Small intestine (tissue), 7 donors: Measurements from ENCODE around the gene LIN37. TPM values are rescaled to one million over a fixed set of nuclear protein-coding genes. Genes with fewer than 3 reads are reported as not detected.
A peak's percentile ranks its signal among the peaks of the same experiment; 100 is the strongest.

Experiments
- DNase-seq, 2 donors: peaks; one replicate each; pipeline versions ENCODE4 v3.0.0 to v3.0.0-alpha.2; 2013
- FAIRE-seq: peaks from 2 replicates; lab custom pipeline; 2012; peaks lifted over from hg19 to GRCh38; lab: Jason Lieb, UNC
- H3K27ac ChIP-seq, 3 donors: one replicate each; pipeline ENCODE4 v1.5.1; 2013; ENCODE audit warnings: low read length in 2 of 3, mild to moderate bottlenecking in 2 of 3, control low read depth in 1 of 3, inconsistent platforms in 1 of 3, low read depth in 1 of 3, moderate library complexity in 1 of 3
- H3K27me3 ChIP-seq, 3 donors: one replicate each; pipeline ENCODE4 v1.6.1; 2013; ENCODE audit warnings: low read length in 3 of 3, inconsistent platforms in 1 of 3; ENCODE audit not compliant: control insufficient read depth in 3 of 3, insufficient read depth in 3 of 3
- H3K36me3 ChIP-seq, 3 donors: one replicate each; pipeline ENCODE4 v1.6.1; 2013; ENCODE audit warnings: low read length in 3 of 3, inconsistent platforms in 1 of 3, low read depth in 1 of 3, mild to moderate bottlenecking in 1 of 3, moderate library complexity in 1 of 3; ENCODE audit not compliant: control insufficient read depth in 3 of 3, insufficient read depth in 2 of 3
- H3K4me1 ChIP-seq, 3 donors: one replicate each; pipeline ENCODE4 v1.6.1; 2013; ENCODE audit warnings: low read length in 2 of 3, inconsistent platforms in 1 of 3, low read depth in 1 of 3, mild to moderate bottlenecking in 1 of 3, moderate library complexity in 1 of 3; ENCODE audit not compliant: control insufficient read depth in 3 of 3, insufficient read depth in 2 of 3
- H3K4me3 ChIP-seq, 3 donors: one replicate each; pipeline ENCODE4 v1.5.1; 2013; ENCODE audit warnings: low read length in 3 of 3, control low read depth in 1 of 3, inconsistent platforms in 1 of 3, low read depth in 1 of 3, mild to moderate bottlenecking in 1 of 3, moderate library complexity in 1 of 3
- H3K9me3 ChIP-seq, 2 donors: one replicate each; pipeline ENCODE4 v1.6.1; 2013; ENCODE audit warnings: low read depth in 1 of 2, low read length in 1 of 2; ENCODE audit not compliant: control insufficient read depth in 2 of 2, insufficient read depth in 1 of 2
- WGBS, 3 donors: extraction: QIAGEN DNeasy Blood & Tissue Kit; methylation state at CpG; one replicate each; pipeline ENCODE4 v1.1.7; 2013; 5-methylcytosine and 5-hydroxymethylcytosine counted together
- polyA plus RNA-seq, 4 donors: library from polyadenylated mRNA; stranded (reverse) in 3 of 4; unstranded in 1 of 4; fragments of 200-250 nt in 3 of 4; fragments of 120-200 nt in 1 of 4; gene quantifications; one replicate each; pipeline versions ENCODE4 v1.2.1 to v1.2.3, GENCODE V29; 2013
- donor health status: healthy with polysubstance abuse.
- donor health status: control.
- donor health status: control.
- donor health status: Bipolar disorder and iron deficiency.
- donor health status: healthy.

Gene LIN37
- polyA plus RNA-seq, 4 donors, result 9.6 to 58.6 (median 26.7) TPM

GRCh38 chr19:35712567-35713505 is 35.5 kb upstream of the LIN37 start:
- Histone ChIP-seq H3K36me3 (no peaks in the 10 kb centered on the region), H3K4me3 (no peak overlapping the region), H3K9me3 (no peaks in the 10 kb centered on the region), H3K27me3 (peaks cover 0 to 8% (median 0%) of the 10 kb centered on the region in 3 donors), H3K27ac (no peak overlapping the region), H3K4me1 (peaks cover 0 to 14% (median 5%) of the 10 kb centered on the region in 3 donors)
- 63 to 73% (median 68%) methylated on average over 10 to 11 of the region's 11 CpGs for WGBS, 3 donors
- FAIRE-seq (no peak), DNase-seq (no peak)

GRCh38 chr19:35713506-35713850 is 34.9 kb upstream of the LIN37 start:
- Histone ChIP-seq H3K4me1 (peaks cover 0 to 14% (median 5%) of the 10 kb centered on the region in 3 donors), H3K27ac (no peak overlapping the region), H3K27me3 (peaks cover 0 to 8% (median 0%) of the 10 kb centered on the region in 3 donors), H3K36me3 (no peaks in the 10 kb centered on the region), H3K9me3 (no peaks in the 10 kb centered on the region), H3K4me3 (no peak overlapping the region)
- no peak for DNase-seq
- FAIRE-seq, result no peak
- 53 to 73% (median 55%) methylated on average over 2 of the region's 2 CpGs for WGBS, 3 donors

GRCh38 chr19:35713904-35714495 is 34.4 kb upstream of the LIN37 start:
- Histone ChIP-seq H3K4me3 (no peak overlapping the region), H3K27ac (no peak overlapping the region), H3K9me3 (no peaks in the 10 kb centered on the region), H3K4me1 (peaks cover 0 to 18% (median 6%) of the 10 kb centered on the region in 3 donors), H3K27me3 (peaks cover 0 to 8% (median 0%) of the 10 kb centered on the region in 3 donors), H3K36me3 (no peaks in the 10 kb centered on the region)
- DNase-seq (no peak), FAIRE-seq (no peak)
- 72 to 80% (median 73%) methylated on average over 12 of the region's 12 CpGs for WGBS, 3 donors

GRCh38 chr19:35714601-35715354 is 33.6 kb upstream of the LIN37 start:
- Histone ChIP-seq H3K27ac (no peak overlapping the region), H3K4me1 (peaks cover 0 to 25% (median 11%) of the 10 kb centered on the region in 3 donors), H3K36me3 (peaks cover 0 to 5% (median 0%) of the 10 kb centered on the region in 3 donors), H3K27me3 (peaks cover 0 to 7% (median 0%) of the 10 kb centered on the region in 3 donors), H3K4me3 (no peak overlapping the region), H3K9me3 (no peaks in the 10 kb centered on the region)
- no peak for FAIRE-seq
- no peak for DNase-seq
- WGBS, 3 donors, result 59 to 69% (median 60%) methylated on average over 14 of the region's 14 CpGs

DNA sequence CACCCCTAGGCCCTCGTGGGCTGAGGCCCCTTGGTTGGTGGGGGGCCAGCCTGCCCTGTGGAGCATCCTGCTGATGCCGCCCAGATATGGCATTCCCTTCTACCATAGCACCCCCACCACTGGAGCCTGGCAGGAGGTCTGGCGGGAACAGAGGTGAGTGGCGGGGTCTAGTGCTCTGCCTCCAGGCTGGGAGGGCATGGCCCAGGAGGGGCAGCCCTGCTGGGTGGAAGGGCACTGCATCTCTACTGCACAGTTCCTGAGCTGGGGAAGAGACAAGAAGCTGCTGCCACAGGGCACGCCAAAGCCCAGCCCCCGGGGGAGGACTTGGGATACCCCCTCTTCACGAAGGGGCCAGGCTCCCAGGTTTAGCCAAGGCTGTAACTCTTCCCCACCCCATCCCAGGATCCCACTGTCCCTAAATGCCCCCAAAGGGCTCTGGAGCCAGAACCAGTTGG is 33.0 kb upstream of the LIN37 start:
- H3K36me3 ChIP-seq, result peaks cover 0 to 10% (median 0%) of the 10 kb centered on the region in 3 donors
- peaks cover 0 to 6% (median 0%) of the 10 kb centered on the region in 3 donors for H3K27me3 ChIP-seq
- H3K4me3 ChIP-seq, result no peak overlapping the region
- DNase-seq, result no peak
- no peaks in the 10 kb centered on the region for H3K9me3 ChIP-seq
- no peak for FAIRE-seq
- WGBS, 3 donors, result 77 to 91% (median 84%) methylated on average over 6 to 7 of the region's 7 CpGs
- H3K27ac ChIP-seq, result no peak overlapping the region
- H3K4me1 ChIP-seq, result peaks cover 0 to 25% (median 11%) of the 10 kb centered on the region in 3 donors

DNA sequence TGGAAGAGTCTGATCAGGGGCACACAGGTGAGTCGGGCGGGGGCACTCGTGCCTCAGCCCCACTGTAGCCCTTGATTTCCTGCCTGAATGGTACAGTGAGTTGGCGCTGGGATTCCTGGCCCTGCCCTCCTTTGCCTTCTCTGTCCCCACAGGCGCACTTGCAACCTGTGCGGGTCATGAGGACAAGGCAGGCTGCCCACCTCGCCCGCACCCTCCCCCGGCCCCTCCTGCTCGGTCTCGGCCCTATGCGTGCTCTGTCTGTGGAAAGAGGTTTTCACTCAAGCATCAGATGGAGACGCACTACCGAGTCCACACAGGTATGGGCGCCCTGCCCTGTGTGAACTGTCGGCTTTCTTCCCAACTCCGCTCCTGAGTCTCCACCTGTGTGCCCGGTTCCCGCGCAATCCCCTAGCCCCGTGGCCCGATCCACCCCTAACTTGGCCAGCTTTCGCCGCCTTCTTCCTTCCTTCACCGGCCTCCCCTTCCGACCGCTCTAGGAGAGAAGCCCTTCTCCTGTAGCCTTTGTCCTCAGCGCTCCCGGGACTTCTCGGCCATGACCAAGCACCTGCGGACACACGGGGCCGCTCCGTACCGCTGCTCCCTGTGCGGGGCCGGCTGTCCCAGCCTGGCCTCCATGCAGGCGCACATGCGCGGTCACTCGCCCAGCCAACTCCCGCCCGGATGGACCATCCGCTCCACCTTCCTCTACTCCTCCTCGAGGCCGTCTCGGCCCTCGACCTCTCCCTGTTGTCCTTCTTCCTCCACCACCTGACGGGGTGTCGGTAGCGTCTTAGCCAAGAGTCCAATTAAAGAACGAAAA is 32.2 kb upstream of the LIN37 start:
- H3K36me3 ChIP-seq, result peaks cover 0 to 17% (median 4%) of the 10 kb centered on the region in 3 donors
- H3K4me1 ChIP-seq, result peaks cover 0 to 25% (median 11%) of the 10 kb centered on the region in 3 donors
- H3K4me3 ChIP-seq, result peak overlapping the region; percentile 28 to 95 (median 93)
- no peaks in the 10 kb centered on the region for H3K9me3 ChIP-seq
- H3K27ac ChIP-seq, result peak overlapping the region; percentile 82 to 94 (median 86)
- DNase-seq, result peak in 1 of 2 donors; percentile 29
- 0 to 3% (median 2%) methylated on average over 44 to 52 of the region's 52 CpGs for WGBS, 3 donors
- H3K27me3 ChIP-seq, result peaks cover 0 to under 1% (median 0%) of the 10 kb centered on the region in 3 donors
- no peak for FAIRE-seq

DNA sequence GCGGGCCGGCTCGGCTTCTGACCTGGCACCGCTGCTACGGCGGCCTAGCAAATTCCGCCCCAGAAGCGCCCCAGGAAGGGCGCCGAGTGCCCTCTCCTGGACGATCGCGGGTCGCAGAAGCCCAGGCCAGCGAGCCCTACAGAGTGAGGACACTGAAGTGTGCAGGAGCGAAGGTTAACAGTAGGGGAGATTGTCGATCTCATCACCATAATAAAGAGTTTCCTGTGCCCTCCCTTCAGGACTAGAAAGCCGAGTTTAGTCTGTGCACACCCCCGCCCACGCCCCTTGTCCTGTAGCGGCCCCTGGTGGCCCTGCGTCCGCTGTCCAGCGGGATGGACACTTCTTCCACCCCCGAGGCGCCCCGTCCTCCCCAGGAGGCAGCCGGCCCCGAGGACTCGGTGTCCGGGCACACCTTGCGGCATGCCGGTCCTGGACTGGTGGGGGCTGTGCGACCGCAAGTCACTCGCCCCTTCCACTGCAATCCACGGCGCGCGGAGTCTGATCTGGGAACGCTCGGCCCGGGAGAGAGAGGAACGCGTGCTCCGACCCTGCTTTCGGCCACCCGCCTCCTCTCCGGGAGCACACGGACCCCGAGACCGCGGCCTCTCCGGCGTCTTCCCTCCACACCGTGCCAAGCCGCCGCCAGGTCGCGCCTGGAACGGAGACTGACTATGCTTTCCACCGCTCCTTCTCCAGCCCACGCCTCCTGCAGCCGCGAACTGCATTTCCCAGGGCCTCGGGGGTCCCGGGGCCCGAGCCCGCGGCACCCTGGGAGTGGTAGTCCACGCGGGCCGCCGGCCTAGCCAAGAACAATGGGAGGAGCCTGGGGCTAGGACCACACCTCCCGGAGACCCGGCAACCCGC is 31.3 kb upstream of the LIN37 start:
- Histone ChIP-seq H3K9me3 (no peaks in the 10 kb centered on the region), H3K36me3 (peaks cover 2 to 25% (median 8%) of the 10 kb centered on the region in 3 donors), H3K27ac (peak overlapping the region; percentile 82 to 94 (median 86)), H3K4me3 (peak overlapping the region; percentile 92 to 95 (median 93)), H3K27me3 (no peaks in the 10 kb centered on the region), H3K4me1 (peaks cover 0 to 25% (median 11%) of the 10 kb centered on the region in 3 donors)
- DNase-seq (peak; percentile 92 to 98), FAIRE-seq (no peak)
- WGBS, 3 donors, result 0% methylated on average over 55 to 77 of the region's 77 CpGs
